ENCODE results near the gene ZBTB24.
A peak's percentile ranks its signal among the peaks of the same experiment; 100 is the strongest.
"Not testable (repeated sequence)": the region's sequence is repeated elsewhere in the genome, so short reads cannot be mapped to it uniquely, and the experiment has no call there.

Gene ZBTB24

GRCh38 chr6:109482905-109483734, at the start of gene ZBTB24:
ZBTB24 (minus strand) TSS chr6:109483219; CDS start chr6:109482026, 1,193 bp downstream.
- DNase-seq: peak; percentile 87

- DNase-seq: no peak
Observed at GRCh38 chr6:109531446-109531845, 48.4 kb upstream of the ZBTB24 start.

- DNase-seq: no peak
Observed at GRCh38 chr6:109527989-109528388, 45.0 kb upstream of the ZBTB24 start.

GRCh38 chr6:109526905-109527628, 44.0 kb upstream of the ZBTB24 start:
- DNase-seq: peak; percentile 72

- no peak for DNase-seq
Observed at GRCh38 chr6:109524129-109524528, 41.1 kb upstream of the ZBTB24 start.

GRCh38 chr6:109523478-109523877, 40.5 kb upstream of the ZBTB24 start:
- no peak for DNase-seq

GRCh38 chr6:109521080-109521479, 38.1 kb upstream of the ZBTB24 start:
- no peak for DNase-seq

- not testable (repeated sequence) for DNase-seq
Observed at GRCh38 chr6:109519647-109520046, 36.6 kb upstream of the ZBTB24 start.

GRCh38 chr6:109516929-109517328, 33.9 kb upstream of the ZBTB24 start:
- no peak for DNase-seq

- DNase-seq: no peak
Observed at GRCh38 chr6:109515781-109516409, 32.9 kb upstream of the ZBTB24 start.

GRCh38 chr6:109514946-109515345, 31.9 kb upstream of the ZBTB24 start:
- no peak for DNase-seq

GRCh38 chr6:109513571-109514071, 30.6 kb upstream of the ZBTB24 start:
- DNase-seq: no peak

GRCh38 chr6:109512271-109512817, 29.3 kb upstream of the ZBTB24 start:
- no peak for DNase-seq

- DNase-seq: no peak
Observed at GRCh38 chr6:109511832-109512231, 28.8 kb upstream of the ZBTB24 start.

- no peak for DNase-seq
Observed at GRCh38 chr6:109510358-109510757, 27.3 kb upstream of the ZBTB24 start.

- DNase-seq: no peak
Observed at GRCh38 chr6:109508166-109508860, 25.3 kb upstream of the ZBTB24 start.

- no peak for DNase-seq
Observed at GRCh38 chr6:109507490-109508072, 24.6 kb upstream of the ZBTB24 start.

- no peak for DNase-seq
Observed at GRCh38 chr6:109506841-109507240, 23.8 kb upstream of the ZBTB24 start.

- no peak for DNase-seq
Observed at GRCh38 chr6:109506314-109506713, 23.3 kb upstream of the ZBTB24 start.

- DNase-seq: no peak
Observed at GRCh38 chr6:109503327-109504224, 20.6 kb upstream of the ZBTB24 start.

- DNase-seq: no peak
Observed at GRCh38 chr6:109498936-109499335, 15.9 kb upstream of the ZBTB24 start.

Measured in NCI-H1436 (cell line).